Measurements from ENCODE around the gene KRTAP10-1. TPM values are rescaled to one million over a fixed set of nuclear protein-coding genes. Genes with fewer than 3 reads are reported as not detected.
A peak's percentile ranks its signal among the peaks of the same experiment; 100 is the strongest.

KRTAP10-1 gene
- total RNA-seq, 1 donor from 2014 or later = not detected

DNA sequence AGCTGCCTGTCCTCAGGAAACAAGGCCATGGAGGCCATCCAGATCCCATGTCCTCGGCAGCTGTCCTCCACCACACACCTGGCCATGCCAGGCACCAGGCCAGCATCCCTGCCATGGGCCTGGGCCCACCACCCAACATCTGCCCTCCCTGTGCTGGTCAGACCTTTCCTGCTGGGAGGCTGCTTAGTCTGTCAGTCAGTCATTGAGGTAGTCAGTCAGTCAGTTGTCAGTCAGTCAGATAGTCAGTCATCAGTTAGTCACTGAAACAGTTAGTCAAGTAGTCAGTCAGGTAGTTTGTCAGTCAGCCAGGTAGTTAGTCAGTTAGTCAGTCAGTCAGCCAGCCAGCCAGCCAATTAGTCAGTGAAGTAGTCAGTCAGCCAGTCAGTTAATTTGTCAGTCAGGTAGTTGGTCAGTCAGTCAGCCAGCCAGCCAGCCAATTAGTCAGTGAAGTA is 17.2 kb downstream of the KRTAP10-1 start:
- TF ChIP-seq CTCF (IDR thresholded peaks at IDR 0.05; ENCODE audit: borderline replicate concordance) = no peak
- Histone ChIP-seq H3K9me3 (replicated peaks) (no peaks in the 10 kb centered on the region), H3K27me3 (ENCODE audit: low read depth) (peaks cover 36% of the 10 kb centered on the region), H3K4me1 (no peaks in the 10 kb centered on the region), H3K36me3 (no peaks in the 10 kb centered on the region), H3K4me3 (no peak overlapping the region), H3K27ac (replicated peaks) (no peak overlapping the region)
- no peak for DNase-seq
- intact Hi-C loops (cut with micrococcal nuclease) = no loop called here

GRCh38 chr21:44521928-44522752 is 17.9 kb downstream of the KRTAP10-1 start:
- intact Hi-C loops (cut with micrococcal nuclease) = no loop called here
- H3K9me3 ChIP-seq (replicated peaks) = no peaks in the 10 kb centered on the region
- peak; percentile 7 for DNase-seq
- H3K4me1 ChIP-seq = no peaks in the 10 kb centered on the region
- peaks cover 36% of the 10 kb centered on the region for H3K27me3 ChIP-seq (ENCODE audit: low read depth)
- no peak overlapping the region for H3K4me3 ChIP-seq
- no peaks in the 10 kb centered on the region for H3K36me3 ChIP-seq
- no peak overlapping the region for H3K27ac ChIP-seq (replicated peaks)
- TF ChIP-seq CTCF (IDR thresholded peaks at IDR 0.05; ENCODE audit: borderline replicate concordance) = no peak

DNA sequence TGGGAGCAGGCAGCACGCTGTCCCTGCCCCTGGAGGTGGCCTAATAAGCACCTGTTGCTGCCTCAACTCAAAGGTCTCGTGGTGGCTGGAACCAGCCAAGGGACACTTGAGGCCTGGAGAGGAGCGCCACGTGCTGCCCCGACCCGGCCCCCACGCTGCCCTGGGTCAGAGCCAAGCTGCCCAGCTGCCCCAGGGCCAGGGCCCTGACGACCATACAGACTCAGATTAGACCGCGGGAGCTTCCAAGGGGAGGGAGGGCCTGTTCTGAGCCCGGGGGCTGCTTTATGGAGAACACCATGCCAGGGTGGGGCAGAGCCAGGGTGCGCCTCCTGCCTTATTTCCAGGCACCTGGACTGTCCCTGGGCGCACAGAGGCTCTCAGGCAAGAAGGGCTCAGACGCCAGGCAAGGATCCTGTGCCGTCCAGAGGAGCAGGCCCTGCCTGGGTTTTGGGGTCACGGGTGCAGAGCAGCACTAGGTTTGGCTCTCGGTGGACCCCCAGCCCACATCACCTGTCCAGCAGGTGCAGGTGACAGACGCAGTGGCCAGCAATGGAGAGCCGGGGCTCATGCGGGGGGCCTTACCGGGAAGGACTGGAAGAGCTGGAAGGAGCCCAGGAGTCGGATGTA is 18.6 kb downstream of the KRTAP10-1 start:
- peaks cover 36% of the 10 kb centered on the region for H3K27me3 ChIP-seq (ENCODE audit: low read depth)
- H3K9me3 ChIP-seq (replicated peaks) = no peaks in the 10 kb centered on the region
- no peak overlapping the region for H3K27ac ChIP-seq (replicated peaks)
- intact Hi-C loops (cut with micrococcal nuclease) = no loop called here
- DNase-seq = peak; percentile 13
- H3K4me3 ChIP-seq = no peak overlapping the region
- TF ChIP-seq CTCF (IDR thresholded peaks at IDR 0.05; ENCODE audit: borderline replicate concordance) = no peak
- no peaks in the 10 kb centered on the region for H3K36me3 ChIP-seq
- no peaks in the 10 kb centered on the region for H3K4me1 ChIP-seq

- no peak for TF ChIP-seq CTCF (IDR thresholded peaks at IDR 0.05; ENCODE audit: borderline replicate concordance)
- DNase-seq = peak; percentile 7
- Histone ChIP-seq H3K27ac (replicated peaks) (no peak overlapping the region), H3K9me3 (replicated peaks) (no peaks in the 10 kb centered on the region), H3K27me3 (ENCODE audit: low read depth) (peaks cover 36% of the 10 kb centered on the region), H3K4me1 (no peaks in the 10 kb centered on the region), H3K4me3 (no peak overlapping the region), H3K36me3 (no peaks in the 10 kb centered on the region)
- intact Hi-C loops (cut with micrococcal nuclease) = no loop called here
Observed at GRCh38 chr21:44520326-44521300, 19.4 kb downstream of the KRTAP10-1 start.
